NCI-H524 treated with DMSO at 0.1 percent for 48 hours (cell line): ENCODE results near the gene ADNP.
"Not testable (repeated sequence)": the region's sequence is repeated elsewhere in the genome, so short reads cannot be mapped to it uniquely, and the experiment has no call there.

ENCODE experiments used
- DNase-seq: peaks from one replicate; lab custom pipeline; 2025; lab: John Stamatoyannopoulos, UW

ADNP gene

GRCh38 chr20:50931306-50932015, at the start of gene ADNP:
TSS of gene ADNP (minus strand) at chr20:50931437. CDS start at chr20:50903996, 27,441 bp downstream.
- DNase-seq = peak; percentile 59

- no peak for DNase-seq
These were observed 48.9 kb upstream of the ADNP start for GRCh38 chr20:50980071-50980681.

GRCh38 chr20:50978533-50978932, 47.3 kb upstream of the ADNP start:
- DNase-seq = not testable (repeated sequence)

GRCh38 chr20:50977066-50978021, 46.1 kb upstream of the ADNP start:
- no peak for DNase-seq

GRCh38 chr20:50975701-50976330, 44.6 kb upstream of the ADNP start:
- DNase-seq = no peak

- DNase-seq = no peak
These were observed 38.7 kb upstream of the ADNP start for GRCh38 chr20:50969912-50970311.

- no peak for DNase-seq
These were observed 38.2 kb upstream of the ADNP start for GRCh38 chr20:50969435-50969834.

- no peak for DNase-seq
These were observed 37.1 kb upstream of the ADNP start for GRCh38 chr20:50968289-50968688.

GRCh38 chr20:50967586-50967985, 36.3 kb upstream of the ADNP start:
- peak; percentile 53 for DNase-seq

GRCh38 chr20:50959543-50960126, 28.4 kb upstream of the ADNP start:
- no peak for DNase-seq

- peak; percentile 82 for DNase-seq
These were observed 27.6 kb upstream of the ADNP start, which contains the start of gene MOCS3 for GRCh38 chr20:50958615-50959542. TSS of gene MOCS3 (plus strand) at chr20:50958818. CDS start at chr20:50958843, 25 bp downstream.

GRCh38 chr20:50957798-50958614, 26.8 kb upstream of the ADNP start, which contains the start of gene DPM1:
TSS of gene DPM1 (minus strand) at chr20:50958532. CDS start at chr20:50958523, 9 bp downstream.
- DNase-seq = peak; percentile 82

GRCh38 chr20:50957276-50957675, 26.0 kb upstream of the ADNP start:
- no peak for DNase-seq

- DNase-seq = no peak
These were observed 22.6 kb upstream of the ADNP start for GRCh38 chr20:50953821-50954220.

GRCh38 chr20:50953196-50953595, 22.0 kb upstream of the ADNP start:
- DNase-seq = no peak

- DNase-seq = no peak
These were observed 17.0 kb upstream of the ADNP start for GRCh38 chr20:50948132-50948785.

GRCh38 chr20:50943069-50943468, 11.8 kb upstream of the ADNP start:
- DNase-seq = no peak

- DNase-seq = no peak
These were observed 2.4 kb upstream of the ADNP start for GRCh38 chr20:50933589-50933988.
